ENCODE data around the gene CD163. TPM values are rescaled to one million over a fixed set of nuclear protein-coding genes. Genes with fewer than 3 reads are reported as not detected.
A peak's percentile ranks its signal among the peaks of the same experiment; 100 is the strongest.
"Not testable (repeated sequence)": the region's sequence is repeated elsewhere in the genome, so short reads cannot be mapped to it uniquely, and the experiment has no call there.

CD163 gene
- total RNA-seq, 1 donor from 2014 or later, result 1.6 TPM

- DNase-seq (ENCODE audit: low spot score in 2 of 2) (no peak), FAIRE-seq (no peak)
Measured at GRCh38 chr12:7451756-7452155, 51.8 kb downstream of the CD163 start.

- no peak for FAIRE-seq
Measured at GRCh38 chr12:7450667-7451066, 52.9 kb downstream of the CD163 start.

GRCh38 chr12:7448099-7448498 lies 55.5 kb downstream of the CD163 start:
- FAIRE-seq (no peak), DNase-seq (ENCODE audit: low spot score in 2 of 2) (no peak)

More at GRCh38 chr12:7450667-7451066, 52.9 kb downstream of the CD163 start:
- DNase-seq (ENCODE audit: low spot score in 2 of 2), result no peak

GRCh38 chr12:7444537-7444936 lies 59.0 kb downstream of the CD163 start:
- DNase-seq (ENCODE audit: low spot score in 2 of 2), result no peak
- no peak for FAIRE-seq

- DNase-seq (ENCODE audit: low spot score in 2 of 2) (no peak), FAIRE-seq (no peak)
Measured at GRCh38 chr12:7444076-7444475, 59.5 kb downstream of the CD163 start, which contains the start of gene CD163L1. TSS of gene CD163L1 (minus strand) at chr12:7444153. CDS start at chr12:7444127, 26 bp downstream.

- DNase-seq (ENCODE audit: low spot score in 2 of 2) (no peak), FAIRE-seq (no peak)
Measured at GRCh38 chr12:7441216-7441615, 62.4 kb downstream of the CD163 start.

- peak in 1 of 2 donors; percentile 21 for DNase-seq (ENCODE audit: low spot score in 2 of 2)
- FAIRE-seq, result no peak
Measured at GRCh38 chr12:7439579-7440505, 63.7 kb downstream of the CD163 start.

GRCh38 chr12:7438291-7438995 lies 65.1 kb downstream of the CD163 start:
- DNase-seq (ENCODE audit: low spot score in 2 of 2), result not testable (repeated sequence)
- FAIRE-seq, result peak; percentile 68

- not testable (repeated sequence) for DNase-seq (ENCODE audit: low spot score in 2 of 2); FAIRE-seq
Measured at GRCh38 chr12:7437494-7437893, 66.1 kb downstream of the CD163 start.

- DNase-seq (ENCODE audit: low spot score in 2 of 2) (no peak), FAIRE-seq (no peak)
Measured at GRCh38 chr12:7434670-7435069, 68.9 kb downstream of the CD163 start.

- DNase-seq (ENCODE audit: low spot score in 2 of 2) (no peak), FAIRE-seq (no peak)
Measured at GRCh38 chr12:7433276-7433822, 70.2 kb downstream of the CD163 start.

GRCh38 chr12:7431993-7432685 lies 71.4 kb downstream of the CD163 start:
- DNase-seq (ENCODE audit: low spot score in 2 of 2) (no peak), FAIRE-seq (no peak)

Other genes with a start within 250 kb of the CD163 start
- gene ACSM4, start 199.7 kb downstream of the CD163 start, total RNA-seq, result not detected
- gene CD163L1, start 59.6 kb downstream of the CD163 start, total RNA-seq, result 5.7 TPM
- not detected for gene APOBEC1, start 162.1 kb upstream of the CD163 start, total RNA-seq
- not detected for gene GDF3, start 192.0 kb upstream of the CD163 start, total RNA-seq
- not detected for gene DPPA3, start 207.7 kb upstream of the CD163 start, total RNA-seq
- gene CLEC4C, start 243.6 kb upstream of the CD163 start, total RNA-seq, result not detected